SIG-M5 treated with dmso at 0.1 percent for 504 hours (cell line): Measurements from ENCODE around the gene HEBP1.

Source experiments
- DNase-seq: peaks from one replicate; lab custom pipeline; 2025; ENCODE audit not compliant: unreplicated experiment; lab: John Stamatoyannopoulos, UW

HEBP1 gene

GRCh38 chr12:12954878-12955625, 45.0 kb downstream of the HEBP1 start:
- DNase-seq, result no peak

- no peak for DNase-seq
Measured at GRCh38 chr12:12954356-12954755, 45.7 kb downstream of the HEBP1 start.

DNA sequence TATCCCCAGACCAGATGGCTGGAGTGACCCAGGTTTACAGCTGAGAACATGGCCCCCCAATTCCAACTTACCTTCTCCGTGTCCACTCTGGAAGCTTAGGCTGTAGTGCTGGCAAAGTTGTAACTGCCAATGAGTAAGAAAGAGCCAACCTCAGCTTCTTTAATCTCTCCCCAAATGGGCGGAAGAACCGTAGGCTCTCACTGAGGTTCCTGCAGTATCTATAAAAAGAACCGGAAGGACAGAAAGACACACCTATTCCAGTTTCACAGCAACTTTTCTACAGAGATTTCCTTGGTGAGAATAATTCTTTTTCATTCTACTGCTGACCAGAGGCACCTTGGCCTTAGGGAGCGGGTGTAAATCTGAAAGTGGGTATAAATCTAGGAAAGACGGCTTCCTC, 48.0 kb downstream of the HEBP1 start, which contains the start of gene GPRC5D:
Gene GPRC5D, minus strand, starts transcription at position 135 of the 400 bp plus-strand sequence. CDS start 1,786 bp downstream, outside the sequence.
- no peak for DNase-seq

GRCh38 chr12:12951504-12951903, 48.6 kb downstream of the HEBP1 start:
- DNase-seq, result no peak

- DNase-seq, result no peak
Measured at GRCh38 chr12:12947902-12948301, 52.2 kb downstream of the HEBP1 start.

- DNase-seq, result no peak
Measured at GRCh38 chr12:12946686-12947355, 53.2 kb downstream of the HEBP1 start.

DNA sequence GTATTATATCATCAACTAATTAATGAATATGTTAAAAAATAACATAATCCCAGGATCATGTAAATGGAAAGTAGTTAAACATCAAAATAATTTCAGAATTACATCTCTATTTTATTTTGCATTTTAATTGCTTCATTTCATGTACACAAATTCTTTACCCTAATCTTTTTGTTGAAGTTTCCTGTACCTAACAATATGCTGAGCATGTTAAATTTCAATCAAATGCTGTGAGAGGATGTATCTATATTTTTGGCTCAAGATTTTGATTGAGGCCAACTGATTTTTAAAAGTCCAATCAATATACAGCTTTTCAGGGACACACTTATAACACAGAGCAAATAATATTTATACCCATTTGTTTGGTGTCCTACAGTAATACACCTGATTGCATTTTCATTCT, 54.5 kb downstream of the HEBP1 start:
- DNase-seq, result no peak

DNA sequence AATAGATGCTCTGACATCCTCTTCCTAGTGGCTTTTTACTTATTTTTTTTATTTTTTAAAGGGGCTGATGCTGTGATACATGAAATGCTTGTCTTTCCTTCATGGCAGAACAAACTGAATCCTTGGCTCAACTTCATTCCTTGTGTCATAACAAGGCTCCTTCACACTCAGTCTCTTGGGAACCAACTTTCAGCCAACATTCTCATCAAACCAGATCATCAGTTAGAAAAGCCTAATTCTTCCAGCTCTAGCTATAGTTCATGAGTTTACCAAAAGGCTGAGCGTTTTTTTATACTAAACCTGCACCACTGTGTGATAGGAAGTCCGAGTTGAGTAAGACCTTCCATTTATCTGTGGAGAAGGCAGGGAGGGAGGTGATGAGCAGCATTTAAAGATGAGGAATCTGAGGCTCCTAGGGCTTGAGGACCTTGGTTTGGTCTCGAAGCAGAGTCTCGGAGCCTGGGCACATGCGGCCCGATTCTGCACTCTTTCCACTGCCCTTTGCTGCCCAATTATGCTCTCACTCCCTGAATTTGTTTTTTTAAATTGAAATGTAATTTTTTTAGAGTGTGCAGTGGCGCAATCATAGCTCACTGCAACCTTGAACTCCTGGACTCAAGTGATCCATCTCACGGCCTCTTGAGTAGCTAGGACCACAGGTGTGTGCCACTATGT, 56.3 kb downstream of the HEBP1 start:
- no peak for DNase-seq

DNA sequence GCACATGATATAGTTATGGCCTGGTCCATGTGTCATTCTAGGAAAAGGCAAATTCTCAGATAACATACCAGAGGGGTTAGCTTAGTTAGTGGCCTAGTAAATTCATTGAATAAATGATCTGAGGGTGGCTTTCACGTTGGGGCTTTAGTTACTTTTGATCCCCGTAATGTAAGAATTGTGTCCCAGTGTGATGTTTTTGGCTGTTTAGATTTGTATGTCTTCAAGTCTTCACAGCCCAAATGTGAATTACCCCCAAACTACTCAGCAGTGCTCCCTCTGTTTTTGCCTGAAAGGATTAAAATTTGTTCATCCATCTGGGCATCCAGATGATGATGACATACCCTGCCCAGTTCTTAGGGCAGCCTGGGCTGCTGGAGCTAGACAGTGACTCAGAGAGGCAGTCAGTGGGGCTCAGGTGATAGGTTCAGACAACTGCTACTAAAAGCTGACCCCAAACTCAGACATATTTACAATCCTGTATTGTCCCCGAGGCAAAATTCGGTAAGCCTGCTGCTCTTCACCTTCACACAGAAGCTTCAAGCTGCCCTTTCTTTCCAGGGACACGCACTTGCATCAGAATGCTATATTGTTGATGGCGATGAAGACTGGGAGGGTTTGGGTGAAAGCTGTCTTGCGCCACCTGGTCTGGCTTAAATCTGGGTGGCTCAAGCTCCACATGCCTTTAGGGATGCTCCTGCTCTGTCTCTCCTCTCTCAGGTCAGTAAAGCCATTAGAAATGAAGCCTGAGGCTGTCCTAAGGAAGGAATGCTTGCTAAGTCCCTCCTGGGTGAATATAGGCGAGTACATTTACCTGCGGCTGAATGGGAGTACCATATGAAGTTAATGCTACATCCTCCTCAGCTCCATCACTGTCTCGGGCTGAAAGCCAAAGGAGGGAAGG, 58.4 kb downstream of the HEBP1 start:
- no peak for DNase-seq

DNA sequence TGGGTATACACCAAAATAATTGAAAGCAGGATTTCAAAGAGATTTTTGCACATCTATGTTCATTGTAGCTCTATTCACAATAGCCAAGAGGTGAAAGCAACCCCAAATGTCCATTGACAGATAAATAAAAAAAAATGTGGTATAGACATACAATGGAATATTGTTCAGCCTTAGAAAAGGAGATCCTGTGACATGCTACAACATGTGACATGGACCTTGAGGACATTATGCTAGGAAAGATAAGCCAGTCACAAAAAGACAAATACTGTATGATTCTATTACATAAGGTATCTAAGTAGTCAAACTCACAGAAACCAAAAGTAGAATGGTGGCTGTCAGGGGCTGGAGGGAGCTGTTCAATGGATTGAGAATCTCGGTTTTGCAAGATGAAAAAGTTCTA, 60.2 kb downstream of the HEBP1 start:
- no peak for DNase-seq

GRCh38 chr12:12938541-12938940, 61.5 kb downstream of the HEBP1 start:
- no peak for DNase-seq

DNA sequence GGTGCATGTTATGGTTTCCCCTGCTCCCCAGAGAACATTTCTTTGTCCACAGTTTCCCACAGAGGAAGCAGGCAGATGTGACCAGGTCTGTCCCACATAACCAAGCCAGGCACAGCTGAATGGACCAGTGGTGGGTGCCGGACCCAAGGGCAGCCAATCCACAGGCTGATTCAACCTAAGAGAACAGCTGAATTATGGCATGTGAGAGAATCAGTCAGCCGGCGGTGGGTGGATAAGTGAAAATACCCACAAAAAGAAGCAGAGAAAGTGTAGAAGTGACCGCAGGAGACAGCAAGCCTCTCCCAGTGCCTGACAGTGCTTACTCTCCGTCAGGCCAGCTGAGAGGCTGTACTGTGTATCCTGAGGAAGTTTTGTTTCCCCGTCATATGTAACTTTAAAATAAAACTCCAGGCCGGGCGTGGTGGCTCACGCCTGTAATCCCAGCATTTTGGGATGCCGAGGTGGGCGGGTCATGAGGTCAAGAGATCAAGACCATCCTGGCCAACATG, 63.0 kb downstream of the HEBP1 start:
- no peak for DNase-seq

GRCh38 chr12:12934556-12934955, 65.5 kb downstream of the HEBP1 start:
- DNase-seq, result no peak

GRCh38 chr12:12933742-12934141, 66.3 kb downstream of the HEBP1 start:
- DNase-seq, result no peak

DNA sequence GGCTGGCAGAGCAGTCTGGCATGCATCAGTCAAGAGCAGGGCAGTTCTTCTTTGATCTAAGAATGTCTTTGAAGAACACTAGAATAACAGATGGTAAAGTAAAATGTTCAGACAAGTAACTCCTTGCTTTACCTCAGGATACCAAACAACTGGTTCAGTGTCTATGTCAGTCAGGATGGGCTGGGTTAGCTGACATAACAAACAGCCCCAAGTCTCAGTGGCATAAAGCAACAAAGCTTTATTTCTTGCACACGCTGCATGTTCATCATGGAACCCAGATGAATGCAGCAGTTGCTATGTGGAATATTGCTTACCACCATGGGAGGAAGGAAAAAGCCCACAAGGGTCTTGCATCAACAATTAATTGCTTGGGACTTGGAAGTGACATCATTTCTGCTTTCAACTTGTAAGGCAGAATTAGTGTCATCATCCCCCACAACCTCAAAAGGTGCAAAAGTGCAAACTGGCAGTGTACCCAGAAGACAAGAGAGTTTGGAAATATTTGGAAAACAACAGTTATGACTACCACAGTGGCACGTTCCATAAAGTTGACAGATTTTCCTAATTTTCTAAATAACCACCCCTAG, 69.3 kb downstream of the HEBP1 start:
- DNase-seq, result no peak

GRCh38 chr12:12929696-12930095, 70.4 kb downstream of the HEBP1 start:
- DNase-seq, result no peak

DNA sequence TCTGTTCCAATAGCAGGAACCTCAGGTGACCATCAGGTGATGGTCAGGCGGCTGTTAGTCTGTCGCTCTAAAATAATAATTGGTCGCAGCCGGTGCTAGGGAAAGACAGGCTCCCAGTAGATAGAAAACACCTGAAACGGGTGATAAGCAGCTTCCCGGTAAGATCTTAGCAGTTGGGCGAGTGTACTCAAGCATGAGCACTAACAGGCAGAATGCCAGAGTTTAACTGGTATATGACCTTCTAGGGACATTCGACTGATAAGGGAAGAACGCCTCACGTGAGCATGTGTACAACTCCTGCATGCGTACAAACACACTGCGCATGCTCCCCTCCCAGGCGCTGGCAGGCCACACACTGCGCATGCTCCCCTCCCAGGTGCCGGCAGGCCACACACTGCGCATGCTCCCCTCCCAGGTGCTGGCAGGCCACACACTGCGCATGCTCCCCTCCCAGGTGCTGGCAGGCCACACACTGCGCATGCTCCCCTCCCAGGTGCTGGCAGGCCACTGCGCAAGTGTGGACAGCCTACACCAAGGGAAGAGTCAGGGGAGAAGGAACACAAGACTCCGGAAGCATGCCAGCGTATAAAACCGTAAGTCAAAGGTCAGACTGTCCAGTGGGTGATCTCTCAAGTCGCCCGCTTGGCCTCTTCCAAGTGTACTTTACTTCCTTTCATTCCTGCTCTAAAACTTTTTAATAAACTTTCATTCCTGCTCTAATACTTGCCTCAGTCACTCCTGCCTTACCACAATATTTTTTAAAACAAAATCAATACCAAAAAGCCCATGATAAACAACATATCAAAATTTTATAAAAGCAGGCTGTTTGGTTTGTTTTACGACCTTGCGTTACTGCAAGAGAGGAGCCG, 72.6 kb downstream of the HEBP1 start:
- DNase-seq, result peak; percentile 8

DNA sequence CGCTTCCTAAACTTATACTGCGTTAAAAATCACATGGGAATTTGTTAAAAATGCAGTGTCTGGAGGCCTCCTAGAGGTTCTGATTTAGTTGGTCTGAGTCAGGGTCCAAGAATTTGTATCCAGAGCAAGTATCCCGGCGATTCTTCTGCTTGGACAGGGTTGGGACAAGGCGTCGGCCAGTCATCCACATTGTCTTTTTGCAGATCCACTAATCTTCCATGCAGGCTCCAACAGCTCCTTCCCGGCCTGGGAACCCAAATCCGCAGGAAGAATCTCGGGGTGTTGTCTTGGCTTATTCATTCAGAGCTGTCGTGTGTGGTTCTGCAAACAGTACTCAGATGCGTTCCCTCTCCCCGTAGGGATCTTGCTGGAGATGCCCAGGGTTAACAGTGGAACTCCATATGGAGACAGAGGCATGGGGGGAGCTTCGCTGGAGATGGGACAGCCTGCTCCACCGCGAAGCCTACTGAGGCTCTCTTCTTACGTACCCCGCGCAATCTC, 73.4 kb downstream of the HEBP1 start:
- no peak for DNase-seq

GRCh38 chr12:12925388-12925787, 74.7 kb downstream of the HEBP1 start:
- DNase-seq, result no peak
